Astrocyte (in vitro differentiated cells and primary cell): ENCODE data around the gene RUSF1.

Experiments
- EZH2 ChIP-seq: IDR thresholded peaks from 2 replicates; pipeline ENCODE4 v1.6.1; 2012; ENCODE audit warnings: mild to moderate bottlenecking, low read length, inconsistent platforms; ENCODE audit not compliant: insufficient read depth
- TF ChIP-seq, protein P1 (sequence below): IDR thresholded peaks from 2 replicates; pipeline ENCODE4 v1.5.1; 2011; ENCODE audit warnings: low read depth, mild to moderate bottlenecking, inconsistent platforms, low read length, moderate library complexity; ENCODE audit not compliant: insufficient read depth

DNA sequence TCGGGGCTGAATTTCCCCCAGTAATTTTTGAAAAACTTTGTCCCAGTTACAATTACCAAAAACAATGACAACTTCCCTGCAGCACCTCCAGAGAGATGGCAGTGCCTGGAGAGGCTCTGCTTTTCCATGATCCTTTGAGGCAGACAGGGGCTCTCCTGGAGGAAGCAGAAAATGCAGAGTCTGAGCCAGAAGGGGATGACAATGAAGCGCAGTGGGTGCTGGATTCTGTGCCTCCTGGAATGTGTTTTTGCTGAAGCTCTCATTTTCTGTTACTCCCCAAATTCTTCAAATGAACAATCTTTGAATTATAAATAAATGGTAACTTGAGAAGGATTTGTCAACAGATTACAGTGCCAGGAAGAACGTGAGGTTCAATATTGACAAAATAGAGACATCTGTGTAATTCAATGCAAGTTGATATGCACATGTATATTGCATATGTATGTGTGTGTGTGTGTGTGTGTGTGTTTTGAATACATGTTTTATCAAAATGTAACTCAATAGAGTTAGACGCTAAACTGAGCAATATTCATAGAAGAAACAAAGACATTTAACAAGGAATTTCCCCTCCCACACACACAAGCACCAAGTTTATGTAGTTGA, 9.7 kb upstream of the RUSF1 start:
- TF ChIP-seq EZH2: no peak
- TF ChIP-seq, protein P1, sequence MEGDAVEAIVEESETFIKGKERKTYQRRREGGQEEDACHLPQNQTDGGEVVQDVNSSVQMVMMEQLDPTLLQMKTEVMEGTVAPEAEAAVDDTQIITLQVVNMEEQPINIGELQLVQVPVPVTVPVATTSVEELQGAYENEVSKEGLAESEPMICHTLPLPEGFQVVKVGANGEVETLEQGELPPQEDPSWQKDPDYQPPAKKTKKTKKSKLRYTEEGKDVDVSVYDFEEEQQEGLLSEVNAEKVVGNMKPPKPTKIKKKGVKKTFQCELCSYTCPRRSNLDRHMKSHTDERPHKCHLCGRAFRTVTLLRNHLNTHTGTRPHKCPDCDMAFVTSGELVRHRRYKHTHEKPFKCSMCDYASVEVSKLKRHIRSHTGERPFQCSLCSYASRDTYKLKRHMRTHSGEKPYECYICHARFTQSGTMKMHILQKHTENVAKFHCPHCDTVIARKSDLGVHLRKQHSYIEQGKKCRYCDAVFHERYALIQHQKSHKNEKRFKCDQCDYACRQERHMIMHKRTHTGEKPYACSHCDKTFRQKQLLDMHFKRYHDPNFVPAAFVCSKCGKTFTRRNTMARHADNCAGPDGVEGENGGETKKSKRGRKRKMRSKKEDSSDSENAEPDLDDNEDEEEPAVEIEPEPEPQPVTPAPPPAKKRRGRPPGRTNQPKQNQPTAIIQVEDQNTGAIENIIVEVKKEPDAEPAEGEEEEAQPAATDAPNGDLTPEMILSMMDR: no peak
